Left lung (tissue), 10 donors: ENCODE measurements around the gene TAGAP. TPM values are rescaled to one million over a fixed set of nuclear protein-coding genes. Genes with fewer than 3 reads are reported as not detected.

Experiments used
- ATAC-seq: fragments of 200-7000 bp; cut with Tn5 transposase; one replicate; pipeline ENCODE4 v1.9.1; 2020; ENCODE audit warnings: moderate library complexity
- DNase-seq, 4 donors: peaks; one replicate each; pipeline ENCODE4 v3.0.0-alpha.2; 2013 to 2020
- H3K27ac ChIP-seq, 2 donors: fragments of 200-600 bp; sonication (generic) in 1 of 2; one replicate each; pipeline versions ENCODE4 v1.5.0 to v1.8.0; 2020 to 2021
- H3K27me3 ChIP-seq, 2 donors: fragments of 200-600 bp; sonication (generic) in 1 of 2; one replicate each; pipeline versions ENCODE4 v1.5.0 to v1.8.0; 2020 to 2021
- H3K36me3 ChIP-seq, 2 donors: fragments of 200-600 bp; sonication (generic) in 1 of 2; one replicate each; pipeline versions ENCODE4 v1.5.0 to v1.8.0; 2020 to 2021
- H3K4me1 ChIP-seq, 2 donors: fragments of 200-600 bp; one replicate each; pipeline ENCODE4 v1.8.0; 2021
- H3K4me3 ChIP-seq, 2 donors: fragments of 200-600 bp; sonication (generic) in 1 of 2; one replicate each; pipeline versions ENCODE4 v1.5.0 to v1.8.0; 2020 to 2021; ENCODE audit warnings: mild to moderate bottlenecking in 1 of 2
- H3K9me3 ChIP-seq, 2 donors: fragments of 200-600 bp; sonication (generic) in 1 of 2; one replicate each; pipeline versions ENCODE4 v1.5.0 to v1.8.0; 2020 to 2021
- CTCF ChIP-seq, 2 donors: fragments of 200-600 bp; sonication (generic) in 1 of 2; IDR thresholded peaks; one replicate each; pipeline versions ENCODE4 v1.5.0 to v1.8.0; 2021; ENCODE audit warnings: antibody characterized with exemption in 2 of 2
- intact Hi-C, 2 donors: fragments of 100-400 bp; cut with DNase I; formaldehyde crosslinking; loops; one replicate each; pipeline versions ENCODE4 v1.11.2 to v1.14.2; 2022
- polyA plus RNA-seq, 6 donors: library from polyadenylated mRNA; unstranded; fragments of 120-200 nt; gene quantifications; one replicate each; pipeline ENCODE4 v1.2.1, GENCODE V29; 2013; ENCODE audit not compliant: insufficient read length in 6 of 6
- total RNA-seq, 2 donors: library from RNA; stranded (reverse); fragmentation: NEBNext Ultra II Directional; extraction: Animal tissue kit (Norgen Biotek cat#: 25700); gene quantifications; one replicate each; pipeline ENCODE4 v1.2.1, GENCODE V29; 2021
- donor health status: DM: no; HTN: yes; CAD: no.
- donor health status: DM: no; HTN: no; CAD: no.

The TAGAP gene
- total and polyA plus RNA-seq, 8 donors, result 1.3 to 15.1 (median 1.7) TPM

- no peak for TF ChIP-seq CTCF (IDR thresholded peaks at IDR 0.05)
- Histone ChIP-seq H3K27me3 (peaks cover 0 to 4% of the 10 kb centered on the region in 2 donors), H3K4me1 (peaks cover 0 to 44% of the 10 kb centered on the region in 2 donors), H3K36me3 (no peaks in the 10 kb centered on the region), H3K4me3 (no peak overlapping the region), H3K27ac (no peak overlapping the region), H3K9me3 (no peaks in the 10 kb centered on the region)
- intact Hi-C loops, result no loop called here
- DNase-seq (no peak), ATAC-seq (no peak)
Measured at GRCh38 chr6:159065759-159066329, 21.1 kb upstream of the TAGAP start.

- ATAC-seq (no peak), DNase-seq (no peak)
- H3K4me1 ChIP-seq, result peaks cover 0 to 45% of the 10 kb centered on the region in 2 donors
- H3K9me3 ChIP-seq, result no peaks in the 10 kb centered on the region
- peaks cover 0 to 4% of the 10 kb centered on the region in 2 donors for H3K27me3 ChIP-seq
- no peak overlapping the region for H3K4me3 ChIP-seq
- H3K27ac ChIP-seq, result no peak overlapping the region
- intact Hi-C loops, result no loop called here
- no peak for TF ChIP-seq CTCF (IDR thresholded peaks at IDR 0.05)
- no peaks in the 10 kb centered on the region for H3K36me3 ChIP-seq
Measured at GRCh38 chr6:159065091-159065490, 20.3 kb upstream of the TAGAP start.

- H3K9me3 ChIP-seq, result no peaks in the 10 kb centered on the region
- intact Hi-C loops, result no loop called here
- DNase-seq (no peak), ATAC-seq (no peak)
- peak overlapping the region in 1 of 2 donors; percentile 81 for H3K27ac ChIP-seq
- peaks cover 0 to 45% of the 10 kb centered on the region in 2 donors for H3K4me1 ChIP-seq
- TF ChIP-seq CTCF (IDR thresholded peaks at IDR 0.05), result no peak
- no peaks in the 10 kb centered on the region for H3K36me3 ChIP-seq
- H3K27me3 ChIP-seq, result peaks cover 0 to 4% of the 10 kb centered on the region in 2 donors
- no peak overlapping the region for H3K4me3 ChIP-seq
Measured at GRCh38 chr6:159064477-159064876, 19.7 kb upstream of the TAGAP start.

GRCh38 chr6:159063549-159063948 lies 18.8 kb upstream of the TAGAP start:
- peak overlapping the region; percentile 42 to 81 for H3K27ac ChIP-seq
- no peaks in the 10 kb centered on the region for H3K9me3 ChIP-seq
- DNase-seq (no peak), ATAC-seq (no peak)
- peaks cover 0 to 38% of the 10 kb centered on the region in 2 donors for H3K4me1 ChIP-seq
- no peak overlapping the region for H3K4me3 ChIP-seq
- no peaks in the 10 kb centered on the region for H3K27me3 ChIP-seq
- intact Hi-C loops, result no loop called here
- TF ChIP-seq CTCF (IDR thresholded peaks at IDR 0.05), result no peak
- H3K36me3 ChIP-seq, result no peaks in the 10 kb centered on the region

GRCh38 chr6:159062976-159063375 lies 18.2 kb upstream of the TAGAP start:
- TF ChIP-seq CTCF (IDR thresholded peaks at IDR 0.05), result no peak
- no peaks in the 10 kb centered on the region for H3K36me3 ChIP-seq
- ATAC-seq (peak; percentile 52), DNase-seq (no peak)
- peaks cover 0 to 37% of the 10 kb centered on the region in 2 donors for H3K4me1 ChIP-seq
- H3K4me3 ChIP-seq, result no peak overlapping the region
- H3K9me3 ChIP-seq, result no peaks in the 10 kb centered on the region
- intact Hi-C loops, result no loop called here
- H3K27me3 ChIP-seq, result no peaks in the 10 kb centered on the region
- H3K27ac ChIP-seq, result peak overlapping the region; percentile 42 to 81
